BE2C (cell line): ENCODE measurements around the gene TMEM150C.

Experiments used
- DNase-seq: peaks from one replicate; pipeline ENCODE4 v3.0.0-alpha.2; 2020
- H3K27me3 ChIP-seq: fragments of 250-450 bp; sonication (Bioruptor Pico); 2 replicates; pipeline ENCODE4 v1.5.1; 2020; ENCODE audit warnings: mild to moderate bottlenecking
- H3K36me3 ChIP-seq: fragments of 250-450 bp; sonication (Bioruptor Pico); 2 replicates; pipeline ENCODE4 v1.5.1; 2020; ENCODE audit warnings: mild to moderate bottlenecking
- H3K4me1 ChIP-seq: fragments of 250-450 bp; sonication (Bioruptor Pico); 2 replicates; pipeline ENCODE4 v1.5.1; 2020
- H3K4me3 ChIP-seq: 2 replicates; pipeline ENCODE4 v1.5.1; 2011; ENCODE audit warnings: low read depth, low read length
- H3K9me3 ChIP-seq: fragments of 250-450 bp; sonication (Bioruptor Pico); 2 replicates; pipeline ENCODE4 v1.5.1; 2020
- TF ChIP-seq, protein P1 (sequence below): IDR thresholded peaks from 2 replicates; pipeline ENCODE4 v1.5.1; 2012; ENCODE audit warnings: mild to moderate bottlenecking, low read depth, low read length

Gene TMEM150C

DNA sequence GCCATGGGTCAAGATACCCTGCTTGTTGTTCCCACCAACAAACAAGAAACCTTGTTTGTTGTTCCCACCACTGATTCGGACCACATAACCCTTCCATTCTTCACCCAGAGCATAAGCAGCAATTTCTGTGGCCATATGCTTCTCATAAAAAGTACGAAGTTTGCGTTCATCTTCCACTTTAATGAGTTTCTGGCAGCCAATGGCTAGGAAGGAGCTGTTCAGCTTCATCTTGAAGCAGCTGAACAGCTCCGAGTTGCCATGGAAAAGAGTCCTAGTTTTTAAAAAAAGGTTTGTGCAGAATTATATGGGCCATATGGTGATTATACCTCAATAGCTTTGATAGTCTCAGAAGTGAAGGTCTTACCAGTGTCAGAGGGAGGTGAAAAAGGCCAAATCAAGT, 66.1 kb downstream of the TMEM150C start:
- DNase-seq, result no peak
- Histone ChIP-seq H3K36me3 (no peaks in the 10 kb centered on the region), H3K27me3 (no peaks in the 10 kb centered on the region), H3K4me3 (no peak overlapping the region), H3K9me3 (no peaks in the 10 kb centered on the region), H3K4me1 (no peaks in the 10 kb centered on the region)
- TF ChIP-seq, protein P1, sequence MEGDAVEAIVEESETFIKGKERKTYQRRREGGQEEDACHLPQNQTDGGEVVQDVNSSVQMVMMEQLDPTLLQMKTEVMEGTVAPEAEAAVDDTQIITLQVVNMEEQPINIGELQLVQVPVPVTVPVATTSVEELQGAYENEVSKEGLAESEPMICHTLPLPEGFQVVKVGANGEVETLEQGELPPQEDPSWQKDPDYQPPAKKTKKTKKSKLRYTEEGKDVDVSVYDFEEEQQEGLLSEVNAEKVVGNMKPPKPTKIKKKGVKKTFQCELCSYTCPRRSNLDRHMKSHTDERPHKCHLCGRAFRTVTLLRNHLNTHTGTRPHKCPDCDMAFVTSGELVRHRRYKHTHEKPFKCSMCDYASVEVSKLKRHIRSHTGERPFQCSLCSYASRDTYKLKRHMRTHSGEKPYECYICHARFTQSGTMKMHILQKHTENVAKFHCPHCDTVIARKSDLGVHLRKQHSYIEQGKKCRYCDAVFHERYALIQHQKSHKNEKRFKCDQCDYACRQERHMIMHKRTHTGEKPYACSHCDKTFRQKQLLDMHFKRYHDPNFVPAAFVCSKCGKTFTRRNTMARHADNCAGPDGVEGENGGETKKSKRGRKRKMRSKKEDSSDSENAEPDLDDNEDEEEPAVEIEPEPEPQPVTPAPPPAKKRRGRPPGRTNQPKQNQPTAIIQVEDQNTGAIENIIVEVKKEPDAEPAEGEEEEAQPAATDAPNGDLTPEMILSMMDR, result no peak

DNA sequence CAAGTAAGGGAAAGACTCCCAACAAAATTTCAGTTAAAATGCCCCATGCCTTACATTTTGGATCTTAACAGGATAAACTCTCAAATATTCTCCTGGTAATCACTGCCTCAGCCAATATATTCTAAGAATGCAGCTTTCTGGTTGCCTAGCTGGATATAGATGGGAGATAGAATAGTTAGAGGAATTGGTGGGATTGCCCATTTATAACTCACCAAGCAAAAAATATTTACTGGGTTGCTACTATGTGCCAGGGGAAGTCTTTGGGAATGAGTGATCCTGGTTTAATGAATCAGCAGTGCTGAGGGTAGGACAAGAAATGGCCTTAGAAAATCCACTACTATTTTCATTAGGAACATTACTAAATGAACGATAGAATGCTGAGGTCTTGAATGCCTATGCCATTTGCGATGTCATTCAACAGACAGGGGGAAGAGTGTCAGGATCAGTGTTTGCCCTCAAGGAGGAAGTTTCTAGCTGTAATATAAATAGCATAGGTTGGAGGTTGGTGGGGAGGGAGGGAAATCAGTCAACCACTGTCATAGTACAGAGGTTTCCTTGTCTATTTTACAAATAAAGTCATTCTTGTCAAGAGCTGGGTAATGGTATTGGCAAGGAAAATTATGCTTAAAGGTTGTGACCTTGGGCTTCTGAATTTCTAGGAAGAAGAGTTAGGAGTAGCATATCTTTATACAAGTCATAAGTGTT, 67.9 kb downstream of the TMEM150C start:
- DNase-seq, result no peak
- Histone ChIP-seq H3K36me3 (no peaks in the 10 kb centered on the region), H3K9me3 (no peaks in the 10 kb centered on the region), H3K4me1 (no peaks in the 10 kb centered on the region), H3K4me3 (no peak overlapping the region), H3K27me3 (no peaks in the 10 kb centered on the region)
- TF ChIP-seq, protein P1, result no peak

DNA sequence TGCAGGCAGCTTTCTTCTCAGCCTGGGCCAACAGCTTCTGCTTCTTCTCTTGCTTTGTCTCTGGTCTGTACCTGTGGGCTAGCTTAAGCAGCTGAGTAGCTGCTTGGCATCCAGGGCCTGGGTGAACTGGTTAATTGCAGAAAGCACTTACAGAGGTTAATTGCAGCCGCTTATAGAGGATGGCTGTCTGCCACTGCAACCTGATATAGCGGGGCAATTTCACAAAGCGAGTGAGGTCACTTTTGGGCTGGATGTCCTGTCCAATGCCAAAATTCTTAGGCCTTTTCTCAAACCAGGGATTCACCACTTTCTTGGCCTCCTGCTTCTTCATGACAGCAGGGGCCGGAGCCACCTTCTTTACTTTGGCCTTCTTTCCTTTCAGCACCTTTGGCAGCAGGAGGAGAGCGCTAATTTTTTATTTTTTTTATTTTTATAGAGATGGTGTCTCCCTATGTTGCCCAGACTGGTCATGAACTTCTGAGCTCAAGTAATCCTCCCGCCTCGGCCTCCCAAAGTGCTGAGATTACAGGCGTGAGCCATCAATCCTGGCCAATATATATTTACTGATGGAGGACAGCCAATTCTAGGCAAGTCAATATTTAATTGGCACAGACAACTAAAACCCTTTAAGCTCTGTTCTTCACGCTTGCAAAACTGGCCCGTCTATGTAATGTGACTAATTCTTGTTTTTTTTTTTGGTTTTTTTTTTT, 70.4 kb downstream of the TMEM150C start:
- no peak for DNase-seq
- Histone ChIP-seq H3K4me1 (no peaks in the 10 kb centered on the region), H3K4me3 (no peak overlapping the region), H3K27me3 (no peaks in the 10 kb centered on the region; the same call in 1 of the 2 replicates), H3K9me3 (no peaks in the 10 kb centered on the region), H3K36me3 (no peaks in the 10 kb centered on the region)
- TF ChIP-seq, protein P1, result no peak

DNA sequence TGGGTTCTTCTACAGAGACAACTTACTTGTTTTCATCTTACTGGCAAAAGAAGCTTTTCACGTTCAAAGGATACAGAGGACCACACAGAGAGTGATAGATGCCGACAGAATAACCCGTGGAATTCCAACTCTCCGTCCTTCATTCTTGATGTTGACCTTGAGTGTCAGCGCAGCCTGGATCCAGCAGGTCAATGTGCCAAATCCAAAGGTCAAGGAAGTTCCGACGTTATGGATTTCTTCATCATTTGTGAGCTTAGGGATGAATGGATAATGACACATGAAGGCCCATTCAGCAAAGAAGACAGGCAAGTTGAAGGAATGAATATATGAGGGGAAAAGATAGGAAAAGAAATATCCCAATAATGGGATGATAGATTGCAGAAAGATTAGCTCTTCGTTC, 71.8 kb downstream of the TMEM150C start:
- Histone ChIP-seq H3K27me3 (no peaks in the 10 kb centered on the region; the same call in 1 of the 2 replicates), H3K4me1 (no peaks in the 10 kb centered on the region), H3K9me3 (no peaks in the 10 kb centered on the region), H3K4me3 (no peak overlapping the region), H3K36me3 (no peaks in the 10 kb centered on the region)
- TF ChIP-seq, protein P1, result no peak
- no peak for DNase-seq

DNA sequence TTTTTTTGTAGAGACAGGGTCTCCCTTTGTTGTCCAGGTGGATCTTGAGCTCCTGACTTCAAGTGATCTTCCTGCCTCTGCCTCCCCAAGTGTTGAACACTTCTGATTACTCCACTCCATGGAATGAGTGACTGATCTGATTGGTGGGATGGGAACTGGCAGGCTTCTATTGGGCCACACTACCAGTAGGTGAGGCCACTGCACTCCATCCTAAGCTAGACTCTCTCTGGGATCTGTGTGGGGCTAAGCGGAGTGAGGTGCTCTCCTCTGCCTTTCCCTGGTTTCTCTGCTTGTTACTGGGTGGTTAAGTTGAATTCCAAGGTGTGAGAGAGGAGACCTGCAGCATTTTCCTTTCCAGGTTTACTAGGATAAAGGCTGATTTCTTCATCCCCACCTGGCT, 72.7 kb downstream of the TMEM150C start:
- TF ChIP-seq, protein P1, result no peak
- Histone ChIP-seq H3K4me3 (no peak overlapping the region), H3K27me3 (no peaks in the 10 kb centered on the region; the same call in 1 of the 2 replicates), H3K36me3 (no peaks in the 10 kb centered on the region), H3K9me3 (no peaks in the 10 kb centered on the region), H3K4me1 (no peaks in the 10 kb centered on the region)
- no peak for DNase-seq
